IMR-90 (cell line): Measurements from ENCODE around the gene TGFB2. TPM values are rescaled to one million over a fixed set of nuclear protein-coding genes. Genes with fewer than 3 reads are reported as not detected.

Experiments
- ATAC-seq: fragments of 200-7000 bp; cut with Tn5 transposase; 2 replicates; pipeline ENCODE4 v1.9.1; 2020; ENCODE audit warnings: low read depth, mild to moderate bottlenecking, moderate library complexity
- BruUV-seq: library from RNA; stranded (reverse); fragments of 400-500 nt; replicated peaks from 2 replicates; lab custom pipeline; 2021; lab: Mats Ljungman, UMichigan
- CTCF ChIA-PET: fragments of 300-600 bp; formaldehyde crosslinking; extraction: SDS; loops from one replicate; lab custom pipeline; 2021; ENCODE audit warnings: antibody characterized with exemption; lab: Yijun Ruan, JAX
- POLR2A ChIA-PET: fragments of 300-600 bp; sonication (Branson Sonifier 250); formaldehyde crosslinking; loops from one replicate; lab custom pipeline; 2022; ENCODE audit warnings: antibody characterized with exemption; ENCODE audit not compliant: unreplicated experiment; lab: Charles Lee
- DNase-seq: peaks from one replicate; pipeline ENCODE4 v3.0.0; 2013
- H2AFZ ChIP-seq: replicated peaks from 2 replicates; pipeline ENCODE3; 2013; ENCODE audit warnings: low read length, mild to moderate bottlenecking; ENCODE audit not compliant: poor library complexity
- H2AK5ac ChIP-seq: 2 replicates; pipeline ENCODE4 v1.6.1; 2013; ENCODE audit warnings: low read depth, low read length, inconsistent platforms
- H2AK9ac ChIP-seq: replicated peaks from 2 replicates; pipeline ENCODE3; 2013; ENCODE audit warnings: mild to moderate bottlenecking, low read depth, low read length, moderate library complexity; ENCODE audit not compliant: poor library complexity
- H2BK120ac ChIP-seq: 2 replicates; pipeline ENCODE4 v1.6.1; 2013; ENCODE audit warnings: low read depth, low read length, inconsistent platforms
- H2BK15ac ChIP-seq: 3 replicates; pipeline ENCODE4 v1.6.1; 2013; ENCODE audit warnings: low read depth, low read length, inconsistent platforms
- H2BK20ac ChIP-seq: 2 replicates; pipeline ENCODE4 v1.6.1; 2013; ENCODE audit warnings: low read depth, mild to moderate bottlenecking, inconsistent platforms, low read length, moderate library complexity
- H2BK5ac ChIP-seq: 2 replicates; pipeline ENCODE4 v1.6.1; 2013; ENCODE audit warnings: mild to moderate bottlenecking, low read depth, low read length, inconsistent platforms; ENCODE audit not compliant: poor library complexity, severe bottlenecking
- H3K14ac ChIP-seq: replicated peaks from 2 replicates; pipeline ENCODE4 v1.6.1; 2013; ENCODE audit warnings: low read depth, low read length, inconsistent platforms
- H3K18ac ChIP-seq: 2 replicates; pipeline ENCODE4 v1.6.1; 2013; ENCODE audit warnings: low read depth, low read length, control low read depth
- H3K23ac ChIP-seq: 2 replicates; pipeline ENCODE4 v1.6.1; 2013; ENCODE audit warnings: low read depth, low read length, inconsistent platforms
- H3K27ac ChIP-seq: 2 replicates; pipeline ENCODE4 v1.5.1; 2013; ENCODE audit warnings: mild to moderate bottlenecking, control low read depth, low read length; ENCODE audit not compliant: insufficient read depth
- H3K27me3 ChIP-seq: 2 replicates; pipeline ENCODE4 v1.6.1; 2013; ENCODE audit warnings: low read length; ENCODE audit not compliant: control insufficient read depth, insufficient read depth
- H3K36me3 ChIP-seq: 2 replicates; pipeline ENCODE4 v1.6.1; 2013; ENCODE audit warnings: low read length, mixed read lengths; ENCODE audit not compliant: control insufficient read depth, insufficient read depth
- H3K4ac ChIP-seq: 2 replicates; pipeline ENCODE4 v1.6.1; 2013; ENCODE audit warnings: low read depth, low read length, inconsistent platforms
- H3K4me1 ChIP-seq: 2 replicates; pipeline ENCODE4 v1.6.1; 2013; ENCODE audit warnings: low read length, mixed read lengths; ENCODE audit not compliant: control insufficient read depth, insufficient read depth
- H3K4me2 ChIP-seq: 2 replicates; pipeline ENCODE4 v1.6.1; 2013; ENCODE audit warnings: low read depth, mild to moderate bottlenecking, control low read depth, low read length, moderate library complexity
- H3K4me3 ChIP-seq: 2 replicates; pipeline ENCODE4 v1.5.1; 2013; ENCODE audit warnings: low read depth, mild to moderate bottlenecking, control low read depth, low read length, moderate library complexity; ENCODE audit not compliant: insufficient read depth
- H3K56ac ChIP-seq: 2 replicates; pipeline ENCODE4 v1.6.1; 2013; ENCODE audit warnings: low read length, inconsistent platforms; ENCODE audit not compliant: insufficient read depth; ENCODE audit errors: extremely low read depth
- H3K79me1 ChIP-seq, 2 experiments: 2 replicates each; pipeline ENCODE4 v1.6.1; 2013; ENCODE audit warnings: low read length in 2 of 2, inconsistent platforms in 1 of 2, low read depth in 1 of 2
- H3K9ac ChIP-seq: 2 replicates; pipeline ENCODE4 v1.6.1; 2013; ENCODE audit warnings: low read depth, low read length, control low read depth
- H3K9me1 ChIP-seq: 2 replicates; pipeline ENCODE4 v1.6.1; 2013; ENCODE audit warnings: low read length, inconsistent platforms; ENCODE audit not compliant: insufficient read depth
- H3K9me3 ChIP-seq: 2 replicates; pipeline ENCODE4 v1.6.1; 2013; ENCODE audit warnings: low read length; ENCODE audit not compliant: control insufficient read depth, insufficient read depth
- H4K20me1 ChIP-seq: 2 replicates; pipeline ENCODE4 v1.6.1; 2013; ENCODE audit warnings: low read length, inconsistent platforms; ENCODE audit not compliant: insufficient read depth
- H4K5ac ChIP-seq: 2 replicates; pipeline ENCODE4 v1.6.1; 2013; ENCODE audit warnings: mild to moderate bottlenecking, low read depth, low read length, control low read depth
- H4K8ac ChIP-seq, 2 experiments: 2 replicates each; pipeline ENCODE4 v1.6.1; 2013; ENCODE audit warnings: low read depth in 2 of 2, low read length in 2 of 2, control low read depth in 1 of 2, inconsistent platforms in 1 of 2
- H4K91ac ChIP-seq: 2 replicates; pipeline ENCODE4 v1.6.1; 2013; ENCODE audit warnings: low read depth, low read length, inconsistent platforms; ENCODE audit not compliant: insufficient read depth
- POLR2A ChIP-seq: IDR thresholded peaks from 2 replicates; pipeline ENCODE4 v1.6.1; 2012; ENCODE audit warnings: mild to moderate bottlenecking, low read depth, low read length
- WGBS, 2 experiments: methylation state at CpG; one replicate each; pipeline versions ENCODE4 v1.1.5 to v1.1.7; 2013; ENCODE audit warnings: missing lambda C conversion rate in 2 of 2; ENCODE audit not compliant: insufficient read length in 1 of 2; ENCODE audit errors: extremely low coverage in 2 of 2; 5-methylcytosine and 5-hydroxymethylcytosine counted together
- dilution Hi-C: fragments of 300-500 bp; cut with HindIII; formaldehyde crosslinking; loops from one replicate; pipeline ENCODE4 v1.14.3; 2018; ENCODE audit warnings: low sequenced_read_pairs; ENCODE audit not compliant: unreplicated experiment
- in situ Hi-C: fragments of 300-500 bp; cut with MboI; formaldehyde crosslinking; loops from 3 replicates; pipeline ENCODE4 v1.14.3; 2019; ENCODE audit warnings: low sequenced_read_pairs, inconsistent platforms, mixed read lengths
- intact Hi-C: fragments of 100-400 bp; cut with micrococcal nuclease; formaldehyde crosslinking; loops from 2 replicates; pipeline ENCODE4 v1.10.0; 2022
- polyA plus RNA-seq, 3 experiments: library from polyadenylated mRNA; depleted of rRNA; stranded (reverse); fragments of >200 nt; gene quantifications; 2 replicates each; pipeline ENCODE4 v1.2.3, GENCODE V29; 2012; ENCODE audit warnings: low replicate concordance in 1 of 3
- total RNA-seq: library from RNA; depleted of rRNA; stranded (reverse); fragments of >200 nt; gene quantifications from 2 replicates; pipeline ENCODE4 v1.2.3, GENCODE V29; 2012

Gene TGFB2
- total and polyA plus RNA-seq, 2 of the 4 experiments (the other 2 are of a cell fraction): 3.7 to 3.8 TPM

GRCh38 chr1:218336328-218336727, 8.8 kb upstream of the TGFB2 start:
- H2AFZ ChIP-seq: no peak overlapping the region
- H3K23ac ChIP-seq: peak overlapping the region; percentile 71; the same call in 1 of the 2 replicates
- H3K27me3 ChIP-seq: no peaks in the 10 kb centered on the region
- no peak overlapping the region for H4K8ac ChIP-seq
- no peak overlapping the region for H3K4me3 ChIP-seq
- no peak overlapping the region for H2BK5ac ChIP-seq
- H3K27ac ChIP-seq: no peak overlapping the region
- dilution Hi-C loops (no loop called here), in situ Hi-C loops (no loop called here), intact Hi-C loops (loop anchor here (10.0 kb wide), 2 partner anchors 868 to 1078 kb away; no protein-coding TSS in a partner anchor)
- no TSS peak for BruUV-seq
- no peak overlapping the region for H2BK120ac ChIP-seq
- WGBS, 2 experiments: no CpG with 5 or more reads among the region's 2 CpGs
- H3K4me1 ChIP-seq: 0 out of 2 replicates have a peak, but pooled peaks cover 2% of the 10 kb centered on the region
- H4K5ac ChIP-seq: no peak overlapping the region
- no peaks in the 10 kb centered on the region for H3K79me1 ChIP-seq
- H3K18ac ChIP-seq: no peak overlapping the region
- no peak overlapping the region for H3K56ac ChIP-seq
- H3K9me1 ChIP-seq: no peaks in the 10 kb centered on the region; the same call in 1 of the 2 replicates
- H3K9ac ChIP-seq: no peak overlapping the region
- peak; percentile 48 for DNase-seq
- H2AK5ac ChIP-seq: no peak overlapping the region
- H4K20me1 ChIP-seq: no peaks in the 10 kb centered on the region
- no peak overlapping the region for H2BK20ac ChIP-seq
- H2BK15ac ChIP-seq: no peak overlapping the region
- H3K9me3 ChIP-seq: no peaks in the 10 kb centered on the region
- CTCF ChIA-PET: no interaction called here
- peak; percentile 56 for ATAC-seq
- POLR2A ChIA-PET: interaction anchor here (0.7 kb wide), 1 partner anchor 9 kb away, joined by 3 read pairs; the partner anchor contains the start of gene TGFB2
- no peak overlapping the region for H3K4me2 ChIP-seq
- no peak overlapping the region for H3K14ac ChIP-seq
- H2AK9ac ChIP-seq: no peak overlapping the region
- H3K36me3 ChIP-seq: no peaks in the 10 kb centered on the region
- TF ChIP-seq POLR2A: no peak
- no peak overlapping the region for H3K4ac ChIP-seq
- H4K91ac ChIP-seq: no peak overlapping the region
